Head of caudate nucleus (tissue), 42 donors: ENCODE results near the gene MMAA.
"Not testable (repeated sequence)": the region's sequence is repeated elsewhere in the genome, so short reads cannot be mapped to it uniquely, and the experiment has no call there.

Experiments
- DNase-seq, 42 donors: peaks; one replicate each; pipeline versions ENCODE4 v3.0.0 to v3.0.0-alpha.2; 2020 to 2021; ENCODE audit warnings: mixed read lengths in 7 of 42
- intact Hi-C: fragments of 100-400 bp; cut with DNase I; formaldehyde crosslinking; loops from one replicate; pipeline ENCODE4 v1.15.0; 2022

MMAA gene

DNA sequence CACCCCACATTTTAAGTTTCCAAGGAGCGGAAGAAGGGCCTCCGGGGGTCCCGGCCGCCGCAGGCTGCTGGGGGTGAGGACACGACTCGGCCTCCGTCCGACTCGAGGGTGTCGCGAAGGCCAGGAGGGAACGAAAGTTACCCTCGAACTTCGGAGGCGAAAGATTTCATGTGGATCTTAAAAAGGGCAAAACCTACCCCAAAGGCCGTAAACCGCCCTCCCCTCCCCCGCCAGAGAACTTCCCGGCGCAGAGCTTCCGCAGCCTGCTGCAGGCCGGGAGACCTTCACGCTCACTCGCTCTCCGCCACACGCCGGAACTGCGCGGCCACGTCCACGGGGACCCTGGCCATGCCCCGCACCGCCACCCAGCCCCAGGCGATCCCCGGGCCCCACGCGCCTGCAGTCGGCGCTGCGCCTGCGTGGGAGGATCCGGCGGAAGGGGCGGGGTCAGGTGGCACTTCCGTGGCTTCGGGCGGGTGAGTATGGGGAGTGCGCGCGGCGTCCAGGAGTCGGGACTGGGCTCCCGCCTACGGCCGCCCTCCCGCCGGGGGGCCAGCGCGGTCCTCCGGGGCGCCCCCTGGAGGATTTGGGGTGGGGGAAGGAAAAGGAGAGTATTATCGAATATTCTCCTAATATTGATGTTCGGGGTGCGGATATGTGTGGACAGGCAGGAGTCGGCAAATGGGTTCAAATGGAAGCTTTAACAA lies at the start of gene MMAA:
Gene MMAA, plus strand, starts transcription at position 454 of the 707 bp plus-strand sequence. CDS start 19,755 bp downstream, outside the sequence.
- intact Hi-C loops = loop anchor here (5.0 to 10.0 kb wide), 2 partner anchors 116 to 442 kb away; no protein-coding TSS in a partner anchor
- peak; percentile 81 to 98 (median 95) for DNase-seq

DNA sequence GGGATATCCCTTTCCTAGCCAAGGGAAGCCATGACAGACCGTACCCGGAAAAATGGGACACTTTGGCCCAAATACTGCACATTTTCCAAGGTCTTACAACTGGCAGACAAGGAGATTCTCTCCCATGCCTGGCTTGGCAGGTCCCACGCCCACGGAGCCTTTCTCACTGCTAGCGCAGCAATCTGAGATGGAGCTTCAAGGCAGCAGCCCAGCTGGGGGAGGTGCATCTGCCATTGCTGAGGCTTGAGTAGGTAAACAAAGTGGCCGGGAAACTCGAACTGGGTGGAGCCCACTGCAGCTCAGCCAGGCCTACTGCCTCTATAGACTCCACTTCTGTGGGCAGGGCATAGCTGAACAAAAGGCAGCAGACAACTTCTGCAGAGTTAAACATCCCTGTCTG lies 44.6 kb upstream of the MMAA start:
- DNase-seq, intact Hi-C loops: not testable (repeated sequence)

DNA sequence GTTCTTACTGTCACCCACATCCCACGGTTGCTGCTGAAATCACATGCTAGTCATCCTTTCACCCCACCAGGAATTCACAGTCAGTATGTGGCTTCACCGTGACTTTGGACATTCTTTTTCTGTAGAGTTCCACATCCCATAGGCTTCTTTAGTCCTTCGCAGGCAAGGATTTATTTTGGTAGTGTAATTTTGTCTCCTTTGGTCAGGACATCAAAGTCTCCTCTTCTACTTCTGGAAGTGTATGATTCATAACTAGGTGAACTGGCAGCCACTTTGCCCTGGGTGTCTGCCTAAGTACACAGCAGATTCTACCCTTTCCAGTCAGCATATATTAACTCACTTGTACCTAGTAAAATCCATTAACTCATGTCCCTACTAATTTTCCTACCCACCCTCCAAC lies 38.3 kb upstream of the MMAA start:
- intact Hi-C loops = no loop called here
- peak in 5 of 42 donors; percentile 6 to 43 (median 21) for DNase-seq

DNA sequence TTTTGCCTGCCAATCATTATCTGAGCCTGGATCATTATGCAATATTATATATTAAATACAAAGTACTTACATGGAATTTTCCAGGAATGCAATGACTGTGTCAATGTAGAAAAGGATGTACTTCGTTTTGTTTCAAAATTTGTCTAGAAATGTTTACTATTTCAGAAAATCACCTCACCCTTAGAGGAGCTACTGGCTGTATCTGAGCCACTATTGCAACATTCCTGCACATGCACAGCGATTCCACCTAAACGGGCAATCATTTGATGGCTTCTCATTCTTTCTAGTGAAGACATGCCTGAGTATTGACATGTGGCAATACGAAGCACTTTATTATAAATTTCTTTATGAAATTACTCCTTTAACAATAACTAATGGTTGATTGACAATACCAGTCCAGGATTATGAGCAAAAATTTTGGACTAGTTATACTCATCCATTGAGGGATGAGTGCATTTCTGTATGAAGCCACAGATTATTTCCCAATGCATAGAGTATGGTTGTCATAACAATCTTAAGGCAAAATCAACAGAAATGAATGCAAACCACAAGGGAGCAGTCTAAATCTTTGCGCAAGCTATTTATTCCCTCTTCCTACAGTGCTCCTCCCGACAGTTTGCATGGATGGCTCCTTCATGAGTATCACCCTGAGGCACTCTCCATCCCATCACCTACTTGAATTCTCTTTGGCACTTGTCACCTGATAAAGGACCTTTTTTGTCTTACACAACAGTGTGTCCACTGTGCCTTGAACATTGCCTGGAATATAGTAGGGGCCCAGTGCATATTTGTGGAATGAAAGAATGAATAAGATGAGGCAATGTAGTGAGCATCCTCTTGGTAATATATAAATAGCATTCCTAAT lies 35.8 kb upstream of the MMAA start:
- no peak for DNase-seq
- intact Hi-C loops = no loop called here

DNA sequence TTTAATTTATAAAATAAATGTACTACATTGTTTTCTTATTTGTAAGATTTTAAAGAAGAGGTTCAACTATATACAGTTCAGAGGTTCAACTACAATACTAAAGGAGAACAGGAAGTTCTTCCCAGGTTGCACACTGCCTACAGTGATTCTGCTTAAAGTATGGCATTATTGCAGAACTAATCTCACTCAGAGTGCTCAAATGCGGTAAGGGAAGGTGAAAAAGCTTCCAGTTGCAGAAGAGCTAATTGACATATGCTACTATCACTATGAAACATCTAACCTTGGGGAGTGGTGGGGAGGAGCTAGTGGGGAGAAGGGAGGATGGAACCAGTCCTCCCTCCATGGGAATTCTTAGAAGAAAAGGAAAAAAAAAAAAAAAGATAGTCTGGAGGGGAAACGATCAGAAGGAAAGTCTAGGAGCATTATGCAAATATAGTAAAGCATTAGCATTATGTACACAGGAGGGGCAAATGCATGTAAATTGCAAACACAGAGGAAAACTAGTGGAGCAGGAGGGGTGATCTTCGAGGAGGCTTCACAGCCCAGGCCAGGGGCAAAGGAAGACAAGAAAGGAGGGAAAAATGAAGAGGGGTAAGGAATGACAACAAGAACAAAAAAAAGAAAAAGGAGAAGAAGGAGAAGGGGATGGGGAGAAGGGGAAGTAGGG lies 32.0 kb upstream of the MMAA start:
- DNase-seq = peak in 8 of 42 donors; percentile 6 to 56 (median 28)
- intact Hi-C loops = no loop called here

DNA sequence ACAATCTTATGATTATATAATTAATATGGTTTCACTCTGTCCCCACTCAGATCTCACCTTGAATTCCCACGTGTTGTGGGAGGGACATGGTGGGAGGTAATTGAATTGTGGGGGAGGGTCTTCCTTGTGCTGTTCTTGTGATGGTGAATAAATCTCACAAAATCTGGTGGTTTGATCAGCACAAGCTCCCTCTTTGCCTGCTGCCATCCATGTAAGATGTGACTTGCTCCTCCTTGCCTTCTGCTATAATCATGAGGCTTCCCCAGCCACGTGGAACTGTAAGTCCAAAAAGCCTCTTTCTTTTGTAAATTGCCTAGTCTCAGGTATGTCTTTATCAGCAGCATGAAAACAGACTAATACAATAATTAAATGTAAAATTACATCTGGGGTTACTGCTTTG lies 29.8 kb upstream of the MMAA start:
- DNase-seq, intact Hi-C loops: not testable (repeated sequence)

DNA sequence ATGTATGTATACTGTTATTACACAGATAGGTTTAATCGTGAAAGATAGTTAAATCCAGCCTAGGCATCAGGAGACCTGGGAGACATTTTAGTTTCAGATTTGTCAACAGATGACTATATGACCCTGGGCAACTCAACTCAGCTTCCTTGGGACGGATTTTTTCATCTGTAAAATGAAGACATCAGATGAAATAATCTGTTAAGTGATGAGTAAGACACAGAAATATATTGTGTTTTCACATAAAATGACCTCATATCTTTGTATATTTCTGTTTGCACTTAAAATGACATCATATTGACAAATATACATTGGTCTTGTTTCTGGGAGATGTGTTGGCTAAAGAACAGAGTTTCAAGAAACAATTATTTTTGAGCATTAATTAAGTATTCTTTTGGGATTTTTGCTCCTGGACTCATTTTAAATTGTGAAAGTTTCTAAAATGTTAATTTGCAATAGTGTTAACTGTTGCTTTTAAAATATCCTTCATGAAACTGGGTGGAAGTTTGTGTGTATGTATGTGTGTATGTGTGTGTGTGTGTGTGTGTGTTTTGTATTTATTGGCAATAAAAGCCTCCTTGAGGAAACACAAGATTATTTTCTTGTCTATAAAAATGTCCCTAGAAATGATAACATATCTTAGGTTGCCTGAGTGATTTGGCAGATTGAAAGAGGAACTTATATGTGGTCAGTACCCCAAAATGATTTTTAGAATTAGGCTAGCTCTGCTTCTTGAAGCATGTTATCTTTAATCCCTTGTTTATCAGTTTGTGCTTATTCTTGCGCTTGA lies 29.1 kb upstream of the MMAA start:
- no peak for DNase-seq
- intact Hi-C loops = no loop called here

DNA sequence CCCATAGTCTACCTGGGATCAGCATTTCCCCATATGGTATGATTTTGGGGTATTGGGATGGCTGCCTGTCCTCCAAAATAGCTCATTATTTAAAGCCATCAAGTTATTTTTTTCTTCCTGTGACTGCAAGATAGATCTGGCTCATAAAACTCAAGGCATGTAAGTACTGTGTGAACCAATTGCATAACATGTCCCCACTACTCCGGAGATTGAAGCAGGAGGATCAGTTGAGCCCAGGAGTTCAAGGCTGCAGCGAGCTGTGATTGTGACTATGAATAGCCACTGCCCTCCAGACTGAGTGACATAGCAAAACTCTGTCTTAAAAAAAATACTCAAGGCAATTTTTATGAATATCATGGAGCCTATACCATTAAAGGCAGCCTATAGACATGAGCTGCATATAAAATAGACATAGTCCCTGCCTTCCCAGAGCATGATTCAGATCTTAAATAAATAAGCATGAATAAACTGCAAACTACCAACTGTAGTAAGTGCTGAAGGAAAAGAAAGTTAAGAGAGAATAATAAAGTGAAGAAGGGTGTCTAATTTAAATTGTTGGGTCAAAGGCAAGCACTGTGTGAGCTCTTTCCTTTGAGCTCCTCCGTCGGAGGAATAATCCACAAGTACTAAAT lies 16.9 kb upstream of the MMAA start:
- intact Hi-C loops = no loop called here
- DNase-seq = no peak

DNA sequence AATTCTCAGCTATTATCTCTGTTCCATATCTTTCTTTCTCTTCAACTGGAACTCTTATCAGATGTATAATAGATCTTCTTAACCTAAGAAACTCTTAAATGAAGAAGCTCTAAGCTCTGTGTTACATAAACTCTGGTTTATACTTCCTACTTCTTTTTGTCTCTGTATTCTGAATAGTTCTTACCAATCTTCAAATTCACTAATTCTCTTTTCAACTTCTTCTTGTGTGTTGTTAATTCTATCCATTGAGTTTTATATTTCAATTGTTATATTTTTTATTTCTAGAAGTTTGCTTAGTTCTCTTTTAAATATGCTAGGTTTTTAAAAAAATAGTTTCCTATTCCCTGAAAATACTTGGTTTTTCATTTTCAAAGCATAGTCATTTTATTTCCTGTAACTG lies 13.2 kb upstream of the MMAA start:
- intact Hi-C loops = no loop called here
- no peak for DNase-seq

DNA sequence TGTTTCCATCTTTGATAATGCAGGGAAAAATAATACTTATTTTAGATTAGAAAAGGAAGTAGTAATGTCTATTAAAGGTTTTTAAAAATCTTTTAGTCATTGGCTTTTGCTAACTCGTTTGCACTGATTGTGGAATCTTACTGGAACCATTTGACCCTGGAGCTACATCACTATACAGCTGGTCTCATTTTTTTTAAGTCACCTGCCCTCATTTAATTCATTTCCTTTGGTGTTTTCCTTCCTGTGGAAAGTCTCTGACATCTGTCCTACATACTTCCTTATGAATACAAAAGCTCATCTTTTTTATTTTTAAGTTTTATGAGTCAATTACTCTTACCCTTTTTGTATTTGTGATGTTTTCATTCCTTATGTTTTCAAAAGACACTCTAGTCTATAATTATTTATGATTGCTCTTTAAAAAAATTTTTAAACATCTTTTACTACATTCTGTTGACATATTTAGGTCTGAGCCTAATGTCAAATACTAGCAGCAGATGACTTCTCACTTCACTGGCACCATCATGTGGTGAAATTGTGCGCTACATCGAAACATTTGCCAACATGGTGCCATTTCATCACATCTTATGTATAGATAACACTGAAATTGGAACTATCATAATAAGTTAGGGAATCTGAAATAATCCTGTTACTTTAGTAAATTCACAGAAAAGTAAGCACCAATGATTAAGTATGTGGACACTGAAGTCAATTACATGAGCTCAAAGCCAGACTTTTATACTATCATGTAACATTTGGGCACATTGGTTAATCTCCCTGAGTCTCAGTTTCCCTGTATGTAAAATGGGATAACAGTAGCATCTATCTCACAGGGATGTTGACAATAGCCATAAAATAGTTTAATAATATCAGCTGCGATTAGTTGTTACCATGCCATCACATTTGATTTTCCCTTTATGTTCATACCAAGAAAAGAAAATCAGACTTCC lies 9.4 kb upstream of the MMAA start:
- DNase-seq = peak; percentile 14 to 87 (median 72)
- intact Hi-C loops = loop anchor here (5.0 to 10.0 kb wide), 2 partner anchors 125 to 377 kb away; no protein-coding TSS in a partner anchor

DNA sequence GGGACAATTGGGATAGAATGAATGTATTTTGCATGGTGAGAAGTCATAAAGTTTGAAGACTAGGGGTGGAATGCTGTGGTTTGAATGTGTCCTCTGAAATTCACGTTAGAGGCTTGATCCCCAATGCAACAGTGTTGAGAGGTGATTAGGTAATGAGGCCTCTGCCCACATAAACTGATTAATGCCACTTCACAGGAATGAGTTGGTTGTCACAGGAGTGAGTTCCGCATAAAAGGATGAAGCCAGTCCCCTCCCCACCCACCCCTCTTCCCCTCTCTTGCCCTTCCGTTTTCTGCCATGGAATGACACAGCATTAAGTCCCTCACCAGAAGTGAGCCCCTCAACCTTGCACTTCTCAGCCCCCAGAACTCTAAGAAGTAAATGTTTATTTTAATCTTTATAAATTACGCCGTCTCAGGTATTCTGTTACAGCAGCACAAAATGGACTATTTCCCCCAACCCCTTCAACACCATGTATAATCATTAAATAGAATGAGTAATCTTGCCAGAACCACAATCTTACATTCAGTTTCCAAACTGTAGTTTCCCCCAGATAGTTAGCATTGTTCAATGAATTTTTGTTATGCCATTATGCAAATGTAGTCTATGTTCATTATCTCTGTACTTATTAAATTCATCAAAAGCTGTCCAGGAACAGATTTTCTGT lies 5.5 kb upstream of the MMAA start:
- intact Hi-C loops = loop anchor here (5.0 to 10.0 kb wide), 2 partner anchors 121 to 381 kb away; no protein-coding TSS in a partner anchor
- no peak for DNase-seq

DNA sequence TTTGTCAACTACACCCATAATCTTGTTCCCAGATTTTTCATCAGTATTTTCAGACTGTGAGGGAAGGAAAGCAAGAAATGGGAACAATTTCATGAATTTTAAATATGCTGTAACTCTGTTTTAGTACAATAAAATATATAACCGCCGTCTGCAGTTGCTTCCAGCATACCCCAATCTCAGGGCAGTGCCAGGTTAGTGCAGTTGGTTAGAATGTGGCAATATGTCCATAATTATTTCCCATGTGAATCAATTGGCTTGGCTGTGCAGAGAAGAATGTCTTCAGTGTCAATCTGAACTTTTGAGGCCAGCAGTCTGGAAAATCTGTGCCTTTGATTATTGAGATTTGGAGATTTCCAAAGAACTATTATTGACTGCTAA lies 5.0 kb upstream of the MMAA start:
- intact Hi-C loops = loop anchor here (5.0 to 10.0 kb wide), 2 partner anchors 121 to 382 kb away; no protein-coding TSS in a partner anchor

DNA sequence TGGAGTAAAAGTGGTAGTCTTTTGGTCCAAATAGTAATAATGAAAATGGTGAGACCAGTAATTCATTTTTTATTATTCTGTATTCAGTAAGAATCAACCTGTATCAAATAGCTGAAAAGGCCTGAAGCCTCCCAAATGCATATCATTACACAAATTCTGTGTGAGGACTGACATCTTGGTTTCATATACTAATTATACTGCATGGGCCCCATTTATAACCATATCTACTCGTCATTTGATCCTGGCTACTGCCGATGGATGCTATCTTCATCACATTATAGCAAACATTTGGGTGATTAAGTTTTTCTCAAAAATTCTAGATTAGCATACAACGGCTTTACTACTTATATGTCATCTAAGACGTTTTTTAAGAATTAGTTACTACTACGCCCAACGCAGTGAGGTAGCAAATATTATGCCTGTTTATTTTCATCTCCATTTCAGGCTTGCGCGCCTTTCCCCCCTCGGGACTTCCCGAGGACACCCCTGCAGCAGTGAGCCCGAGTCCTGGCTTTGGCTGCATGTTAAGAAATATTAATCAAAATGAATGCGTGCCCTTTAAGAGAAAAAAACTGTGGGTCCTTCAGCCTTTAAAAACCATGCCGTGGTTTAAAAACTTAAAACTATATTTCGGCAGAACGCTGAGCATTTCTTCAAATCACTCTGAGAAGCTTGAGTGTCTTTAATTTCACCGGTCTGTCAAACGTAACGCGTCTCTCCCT lies 814 bp upstream of the MMAA start:
- DNase-seq = peak in 15 of 42 donors; percentile 4 to 50 (median 15)
- intact Hi-C loops = loop anchor here (5.0 to 10.0 kb wide), 2 partner anchors 116 to 441 kb away; no protein-coding TSS in a partner anchor

More for the DNA sequence above, 5.0 kb upstream of the MMAA start:
- DNase-seq = no peak

DNA sequence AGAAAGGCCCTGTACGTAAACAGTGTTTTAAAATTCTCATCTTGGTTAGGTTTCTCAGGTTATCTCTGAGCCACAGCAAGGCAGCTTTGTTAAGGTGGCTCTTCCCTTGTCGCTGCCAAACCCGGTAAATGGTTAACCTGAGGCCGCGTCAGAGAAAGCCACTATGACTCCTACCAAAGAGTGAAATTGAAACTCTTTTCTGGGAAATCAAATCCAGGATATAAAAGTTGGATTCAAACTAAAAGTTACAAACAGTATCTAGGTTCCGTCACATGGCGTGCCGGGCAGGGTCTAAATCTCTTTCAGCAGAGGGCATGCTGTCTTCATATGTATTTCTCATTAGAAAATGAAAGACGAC lies 433 bp downstream of the MMAA start:
- peak in 41 of 42 donors; percentile 5 to 61 (median 30) for DNase-seq
- intact Hi-C loops = loop anchor here (5.0 to 10.0 kb wide), 2 partner anchors 115 to 442 kb away; no protein-coding TSS in a partner anchor

DNA sequence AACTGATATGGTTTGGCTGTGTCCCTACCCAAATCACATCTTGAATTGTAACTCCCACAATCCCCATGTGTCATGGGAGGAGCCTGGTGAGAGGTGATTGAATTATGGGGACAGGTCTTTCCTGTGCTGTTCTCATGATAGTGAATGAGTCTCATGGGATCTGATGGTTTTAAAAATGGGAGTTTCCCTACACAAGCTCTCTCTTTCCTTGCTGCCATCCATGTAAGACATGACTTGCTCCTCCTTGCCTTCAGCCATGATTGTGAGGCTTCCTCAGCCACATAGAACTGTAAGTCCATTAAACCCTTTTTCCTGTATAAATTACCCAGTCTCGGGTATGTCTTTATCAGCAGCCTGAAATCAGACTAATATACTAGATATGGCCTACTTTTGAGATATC lies 2.9 kb downstream of the MMAA start:
- DNase-seq, intact Hi-C loops: not testable (repeated sequence)

DNA sequence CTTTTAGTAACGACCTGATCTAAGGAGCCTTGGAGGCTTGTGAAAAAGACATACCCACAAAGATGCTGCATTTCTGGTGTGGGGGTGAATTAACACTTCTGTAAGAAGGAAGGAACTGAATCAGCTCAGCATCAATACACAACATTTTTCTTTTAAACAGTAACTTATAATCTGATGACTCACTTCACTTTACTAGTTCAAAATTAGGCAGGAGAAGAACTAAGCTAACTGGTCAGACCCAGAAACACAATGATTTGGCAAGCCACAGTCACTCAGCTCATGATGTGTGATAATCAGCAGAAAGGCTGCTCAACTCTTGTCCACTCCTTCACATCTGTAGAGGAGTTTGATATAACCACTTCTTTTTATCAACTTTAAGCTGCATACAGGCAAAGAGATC lies 4.6 kb downstream of the MMAA start:
- DNase-seq = no peak
- intact Hi-C loops = no loop called here
